Lower leg skin (tissue), 4 donors: Measurements from ENCODE around the gene SLC1A1. TPM values are rescaled to one million over a fixed set of nuclear protein-coding genes. Genes with fewer than 3 reads are reported as not detected.

Experiments
- DNase-seq, 2 donors: peaks; one replicate each; pipeline ENCODE4 v3.0.0-alpha.2; 2019; ENCODE audit warnings: low spot score in 2 of 2
- H3K4me3 ChIP-seq: fragments of 200-600 bp; sonication (generic); 2 replicates; pipeline ENCODE4 v1.5.1; 2017; ENCODE audit warnings: mild to moderate bottlenecking, low read depth; ENCODE audit not compliant: poor library complexity, severe bottlenecking
- CTCF ChIP-seq, 3 donors: fragments of 450-650 bp; IDR thresholded peaks; one replicate each; pipeline ENCODE4 v1.5.1; 2016; ENCODE audit warnings: antibody characterized with exemption in 3 of 3, mild to moderate bottlenecking in 3 of 3, moderate library complexity in 2 of 3
- POLR2A ChIP-seq, 2 donors: fragments of 450-650 bp; IDR thresholded peaks; one replicate each; pipeline ENCODE4 v1.6.1; 2016 to 2017; ENCODE audit warnings: antibody characterized with exemption in 2 of 2, mild to moderate bottlenecking in 1 of 2, moderate library complexity in 1 of 2
- WGBS, 2 donors: methylation state at CpG; one replicate each; pipeline ENCODE4 v1.1.5; 2018; 5-methylcytosine and 5-hydroxymethylcytosine counted together
- intact Hi-C: fragments of 100-400 bp; cut with DNase I; formaldehyde crosslinking; loops from one replicate; pipeline ENCODE4 v1.15.0; 2023; ENCODE audit warnings: low total_unique reads
- total RNA-seq, 4 donors: library from RNA; depleted of rRNA; stranded (reverse); fragments of >200 nt; gene quantifications; one replicate each; pipeline ENCODE4 v1.1.0, GENCODE V29; 2016

The SLC1A1 gene
- total RNA-seq, 4 donors from 2014 or later, result 1.1 to 2.2 (median 2.0) TPM

GRCh38 chr9:4508246-4508906 lies 18.1 kb downstream of the SLC1A1 start:
- H3K4me3 ChIP-seq, result no peak overlapping the region
- WGBS, 2 donors, result 83 to 86% methylated on average over 7 of the region's 7 CpGs
- no peak for DNase-seq
- intact Hi-C loops, result no loop called here
- TF ChIP-seq POLR2A (IDR thresholded peaks at IDR 0.05) (no peak), CTCF (IDR thresholded peaks at IDR 0.05) (no peak)

- WGBS, 2 donors, result 82 to 91% methylated on average over 3 of the region's 3 CpGs
- no peak for TF ChIP-seq CTCF (IDR thresholded peaks at IDR 0.05)
- no peak for TF ChIP-seq POLR2A (IDR thresholded peaks at IDR 0.05)
Measured at GRCh38 chr9:4508907-4509589, 18.8 kb downstream of the SLC1A1 start.

GRCh38 chr9:4509590-4509984 lies 19.3 kb downstream of the SLC1A1 start:
- no peak for DNase-seq
- no peak overlapping the region for H3K4me3 ChIP-seq
- intact Hi-C loops, result no loop called here
- TF ChIP-seq POLR2A (IDR thresholded peaks at IDR 0.05) (no peak), CTCF (IDR thresholded peaks at IDR 0.05) (no peak)
- WGBS, 2 donors, result 90 to 92% methylated on average over 3 of the region's 3 CpGs

More at GRCh38 chr9:4508907-4509589, 18.8 kb downstream of the SLC1A1 start:
- no peak overlapping the region for H3K4me3 ChIP-seq
- DNase-seq, result no peak
- intact Hi-C loops, result no loop called here

GRCh38 chr9:4510546-4511322 lies 20.5 kb downstream of the SLC1A1 start:
- intact Hi-C loops, result no loop called here
- no peak for TF ChIP-seq CTCF (IDR thresholded peaks at IDR 0.05)
- no peak for TF ChIP-seq POLR2A (IDR thresholded peaks at IDR 0.05)
- DNase-seq, result no peak
- H3K4me3 ChIP-seq, result no peak overlapping the region
- WGBS, 2 donors, result 78 to 92% methylated on average over 4 of the region's 4 CpGs

GRCh38 chr9:4514252-4515128 lies 24.2 kb downstream of the SLC1A1 start:
- intact Hi-C loops, result no loop called here
- H3K4me3 ChIP-seq, result no peak overlapping the region
- 84% methylated on average over 8 of the region's 8 CpGs for WGBS, 2 donors
- no peak for TF ChIP-seq POLR2A (IDR thresholded peaks at IDR 0.05)
- TF ChIP-seq CTCF (IDR thresholded peaks at IDR 0.05), result no peak
- no peak for DNase-seq
